GM23248 (cell line): Measurements from ENCODE around the gene PRR23A. TPM values are rescaled to one million over a fixed set of nuclear protein-coding genes. Genes with fewer than 3 reads are reported as not detected.

ENCODE experiments used
- DNase-seq: peaks from one replicate; pipeline ENCODE4 v3.0.0-alpha.2; 2015
- H2AFZ ChIP-seq: fragments of 200-600 bp; sonication (generic); 2 replicates; pipeline ENCODE4 v1.6.1; 2016; ENCODE audit warnings: antibody characterized with exemption
- H3F3A ChIP-seq: fragments of 200-600 bp; sonication (generic); 2 replicates; pipeline ENCODE4 v1.6.1; 2016; ENCODE audit warnings: mild to moderate bottlenecking, antibody characterized with exemption, mixed run types; ENCODE audit not compliant: insufficient read depth
- H3K27ac ChIP-seq: fragments of 200-600 bp; sonication (generic); 2 replicates; pipeline ENCODE4 v1.5.1; 2016; ENCODE audit warnings: mild to moderate bottlenecking
- H3K27me3 ChIP-seq: fragments of 200-600 bp; sonication (generic); replicated peaks from 2 replicates; pipeline ENCODE4 v1.6.1; 2016; ENCODE audit warnings: mild to moderate bottlenecking; ENCODE audit not compliant: insufficient read depth
- H3K36me3 ChIP-seq: fragments of 200-600 bp; sonication (generic); 2 replicates; pipeline ENCODE4 v1.6.1; 2016; ENCODE audit warnings: low read depth, mild to moderate bottlenecking
- H3K4me1 ChIP-seq: fragments of 200-600 bp; sonication (generic); 2 replicates; pipeline ENCODE4 v1.6.1; 2016; ENCODE audit warnings: mild to moderate bottlenecking; ENCODE audit not compliant: insufficient read depth
- H3K4me2 ChIP-seq: fragments of 200-600 bp; sonication (generic); one replicate; pipeline ENCODE4 v1.6.1; 2016; ENCODE audit warnings: mild to moderate bottlenecking; ENCODE audit not compliant: unreplicated experiment
- H3K4me3 ChIP-seq: fragments of 200-600 bp; sonication (generic); 2 replicates; pipeline ENCODE4 v1.5.1; 2016; ENCODE audit warnings: mild to moderate bottlenecking
- H3K79me2 ChIP-seq: fragments of 200-600 bp; sonication (generic); 2 replicates; pipeline ENCODE4 v1.6.1; 2016; ENCODE audit warnings: mild to moderate bottlenecking; ENCODE audit not compliant: insufficient read depth
- H3K9ac ChIP-seq: fragments of 200-600 bp; sonication (generic); 2 replicates; pipeline ENCODE4 v1.6.1; 2016; ENCODE audit warnings: mild to moderate bottlenecking
- H3K9me2 ChIP-seq: fragments of 200-600 bp; sonication (generic); 2 replicates; pipeline ENCODE4 v1.6.1; 2016; ENCODE audit warnings: mixed run types, mild to moderate bottlenecking, moderate library complexity; ENCODE audit not compliant: insufficient read depth
- H3K9me3 ChIP-seq: fragments of 200-600 bp; sonication (generic); one replicate; pipeline ENCODE4 v1.6.1; 2017; ENCODE audit warnings: low read depth
- H4K20me1 ChIP-seq: fragments of 200-600 bp; sonication (generic); 2 replicates; pipeline ENCODE4 v1.6.0; 2016; ENCODE audit not compliant: insufficient read depth
- EZH2 ChIP-seq: fragments of 200-600 bp; sonication (generic); IDR thresholded peaks from 2 replicates; pipeline ENCODE4 v1.6.1; 2018; ENCODE audit warnings: antibody characterized with exemption, mild to moderate bottlenecking; ENCODE audit not compliant: insufficient read depth, poor library complexity, severe bottlenecking
- EZH2phosphoT487 ChIP-seq: fragments of 200-600 bp; sonication (generic); IDR thresholded peaks from 2 replicates; pipeline ENCODE4 v1.6.1; 2018; ENCODE audit warnings: antibody characterized with exemption, moderate library complexity, mild to moderate bottlenecking, low read depth; ENCODE audit not compliant: insufficient read depth
- WGBS, 2 experiments: methylation state at CpG; one replicate each; pipeline ENCODE4 v1.1.6; 2015 to 2017; ENCODE audit warnings: low lambda C conversion rate in 2 of 2, low coverage in 1 of 2; ENCODE audit errors: missing lambda C conversion rate in 2 of 2; 5-methylcytosine and 5-hydroxymethylcytosine counted together
- in situ Hi-C: fragments of 300-500 bp; cut with MboI; formaldehyde crosslinking; loops from 2 replicates; pipeline ENCODE4 v1.15.0; 2020
- polyA plus RNA-seq: library from polyadenylated mRNA; unstranded; fragments of >200 nt; fragmentation: Nextera tagmentation; extraction: Ambion mirVana; gene quantifications from 2 replicates; pipeline ENCODE4 v1.2.1, GENCODE V29; 2016
- total RNA-seq: library from RNA; depleted of rRNA; stranded (reverse); fragments of >200 nt; shearing (Covaris generic); gene quantifications from 2 replicates; pipeline ENCODE4 v1.2.3, GENCODE V29; 2014

Gene PRR23A
- total and polyA plus RNA-seq, 2 experiments from 2014 or later, result not detected

- WGBS, 2 experiments, result 68 to 73% methylated on average over 2 of the region's 2 CpGs
- in situ Hi-C loops, result no loop called here
- Histone ChIP-seq H2AFZ (no peak overlapping the region), H3F3A (no peaks in the 10 kb centered on the region), H3K9ac (no peak overlapping the region), H3K4me1 (no peaks in the 10 kb centered on the region), H3K4me3 (no peak overlapping the region), H3K27ac (no peak overlapping the region), H3K9me2 (no peaks in the 10 kb centered on the region), H4K20me1 (no peaks in the 10 kb centered on the region), H3K9me3 (no peaks in the 10 kb centered on the region), H3K79me2 (no peaks in the 10 kb centered on the region), H3K36me3 (no peaks in the 10 kb centered on the region), H3K4me2 (no peak overlapping the region), H3K27me3 (no peaks in the 10 kb centered on the region)
- DNase-seq, result no peak
- TF ChIP-seq EZH2, result no peak
- TF ChIP-seq EZH2phosphoT487, result no peak
Observed at GRCh38 chr3:139024968-139025367, 18.9 kb upstream of the PRR23A start.

- no peaks in the 10 kb centered on the region for H3K27me3 ChIP-seq
- H2AFZ ChIP-seq, result no peak within 1 kb of the TSS
- no peak within 1 kb of the TSS for H3K9ac ChIP-seq
- no peaks in the 10 kb centered on the region for H3K79me2 ChIP-seq
- no peaks in the 10 kb centered on the region for H3K9me3 ChIP-seq
- no peaks in the 10 kb centered on the region for H3K4me1 ChIP-seq
- H3K4me2 ChIP-seq, result no peak within 1 kb of the TSS
- in situ Hi-C loops, result no loop called here
- no peaks in the 10 kb centered on the region for H4K20me1 ChIP-seq
- 62 to 69% methylated on average over 14 to 19 of the region's 19 CpGs for WGBS, 2 experiments
- no peak within 1 kb of the TSS for H3K4me3 ChIP-seq
- no peaks in the 10 kb centered on the region for H3K36me3 ChIP-seq
- DNase-seq, result peak; percentile 8
- no peaks in the 10 kb centered on the region for H3K9me2 ChIP-seq
- no peak within 1 kb of the TSS for H3K27ac ChIP-seq
- TF ChIP-seq EZH2phosphoT487, result no peak
- H3F3A ChIP-seq, result no peaks in the 10 kb centered on the region
Observed at GRCh38 chr3:139020868-139021234, 14.8 kb upstream of the PRR23A start, which contains the start of gene PRR23B. Gene PRR23B, minus strand, starts transcription at chr3:139020926. Its CDS starts 265 bp downstream, at chr3:139020661.

GRCh38 chr3:139020036-139020867 is 14.2 kb upstream of the PRR23A start:
- H3K9me3 ChIP-seq, result no peaks in the 10 kb centered on the region
- H3K27ac ChIP-seq, result no peak overlapping the region
- H3K36me3 ChIP-seq, result no peaks in the 10 kb centered on the region
- in situ Hi-C loops, result no loop called here
- H3K27me3 ChIP-seq, result no peaks in the 10 kb centered on the region
- no peaks in the 10 kb centered on the region for H4K20me1 ChIP-seq
- no peak for TF ChIP-seq EZH2phosphoT487
- TF ChIP-seq EZH2, result no peak
- DNase-seq, result no peak
- H3K4me3 ChIP-seq, result no peak overlapping the region
- H3K9ac ChIP-seq, result no peak overlapping the region
- H3K9me2 ChIP-seq, result no peaks in the 10 kb centered on the region
- H3F3A ChIP-seq, result no peaks in the 10 kb centered on the region
- H3K79me2 ChIP-seq, result no peaks in the 10 kb centered on the region
- H3K4me2 ChIP-seq, result no peak overlapping the region
- no peak overlapping the region for H2AFZ ChIP-seq
- no peaks in the 10 kb centered on the region for H3K4me1 ChIP-seq
- WGBS, 2 experiments, result 70 to 72% methylated on average over 33 to 81 of the region's 81 CpGs

GRCh38 chr3:139016430-139017048 is 10.5 kb upstream of the PRR23A start:
- no peaks in the 10 kb centered on the region for H3F3A ChIP-seq
- no peak overlapping the region for H3K27ac ChIP-seq
- no peaks in the 10 kb centered on the region for H3K9me3 ChIP-seq
- H3K4me3 ChIP-seq, result no peak overlapping the region
- WGBS, 2 experiments, result 20 to 21% methylated on average over 3 of the region's 3 CpGs
- in situ Hi-C loops, result no loop called here
- H3K79me2 ChIP-seq, result no peaks in the 10 kb centered on the region
- DNase-seq, result peak; percentile 2
- no peaks in the 10 kb centered on the region for H3K4me1 ChIP-seq
- H3K27me3 ChIP-seq, result no peaks in the 10 kb centered on the region
- H3K36me3 ChIP-seq, result no peaks in the 10 kb centered on the region
- no peaks in the 10 kb centered on the region for H3K9me2 ChIP-seq
- no peak for TF ChIP-seq EZH2phosphoT487
- no peak overlapping the region for H3K4me2 ChIP-seq
- H3K9ac ChIP-seq, result no peak overlapping the region
- H4K20me1 ChIP-seq, result no peaks in the 10 kb centered on the region
- H2AFZ ChIP-seq, result no peak overlapping the region
